RWPE2 (cell line): ENCODE measurements around the gene FAM90A26.
"Not testable (repeated sequence)": the region's sequence is repeated elsewhere in the genome, so short reads cannot be mapped to it uniquely, and the experiment has no call there.

ENCODE experiments used
- ATAC-seq: fragments of 200-7000 bp; cut with Tn5 transposase; 3 replicates; pipeline ENCODE4 v1.9.1; 2021; ENCODE audit warnings: low read depth
- DNase-seq: peaks from one replicate; pipeline ENCODE4 v3.0.0-alpha.2; 2020; ENCODE audit warnings: low spot score
- H3K27ac ChIP-seq: fragments of 450-650 bp; 2 replicates; pipeline ENCODE4 v1.5.1; 2017; ENCODE audit warnings: mild to moderate bottlenecking; ENCODE audit not compliant: poor library complexity, severe bottlenecking
- H3K27me3 ChIP-seq: fragments of 250-450 bp; sonication (Bioruptor Pico); 2 replicates; pipeline ENCODE4 v1.5.1; 2021; ENCODE audit warnings: mild to moderate bottlenecking, moderate library complexity; ENCODE audit not compliant: insufficient read depth, poor library complexity, severe bottlenecking
- H3K36me3 ChIP-seq: fragments of 250-450 bp; sonication (Bioruptor Pico); 2 replicates; pipeline ENCODE4 v1.5.1; 2020; ENCODE audit warnings: low read depth, mild to moderate bottlenecking, moderate library complexity
- H3K4me1 ChIP-seq: fragments of 250-450 bp; sonication (Bioruptor Pico); 2 replicates; pipeline ENCODE4 v1.5.1; 2021; ENCODE audit warnings: mild to moderate bottlenecking, moderate library complexity; ENCODE audit not compliant: insufficient read depth, poor library complexity, severe bottlenecking
- H3K4me3 ChIP-seq: fragments of 250-450 bp; sonication (Bioruptor Pico); 2 replicates; pipeline ENCODE4 v1.5.1; 2021; ENCODE audit warnings: mild to moderate bottlenecking, moderate library complexity; ENCODE audit not compliant: severe bottlenecking
- H3K9me3 ChIP-seq: fragments of 250-450 bp; sonication (Bioruptor Pico); 2 replicates; pipeline ENCODE4 v1.5.1; 2021; ENCODE audit warnings: mild to moderate bottlenecking, moderate library complexity; ENCODE audit not compliant: severe bottlenecking
- TF ChIP-seq, protein P1 (sequence below): fragments of 450-650 bp; IDR thresholded peaks from one replicate; pipeline ENCODE4 v1.5.1; 2017; ENCODE audit warnings: mild to moderate bottlenecking, moderate library complexity; ENCODE audit not compliant: poor library complexity, severe bottlenecking

FAM90A26 gene

GRCh38 chr4:9165990-9166389 lies 4.2 kb upstream of the FAM90A26 start:
- DNase-seq = not testable (repeated sequence)

GRCh38 chr4:9210357-9210756 lies 40.1 kb downstream of the FAM90A26 start, which contains the start of gene USP17L10:
Gene USP17L10, plus strand, starts transcription at chr4:9210657. Its CDS starts 0 bp downstream, at chr4:9210657.
- not testable (repeated sequence) for H3K27me3 ChIP-seq

More at GRCh38 chr4:9165990-9166389, 4.2 kb upstream of the FAM90A26 start:
- TF ChIP-seq, protein P1, sequence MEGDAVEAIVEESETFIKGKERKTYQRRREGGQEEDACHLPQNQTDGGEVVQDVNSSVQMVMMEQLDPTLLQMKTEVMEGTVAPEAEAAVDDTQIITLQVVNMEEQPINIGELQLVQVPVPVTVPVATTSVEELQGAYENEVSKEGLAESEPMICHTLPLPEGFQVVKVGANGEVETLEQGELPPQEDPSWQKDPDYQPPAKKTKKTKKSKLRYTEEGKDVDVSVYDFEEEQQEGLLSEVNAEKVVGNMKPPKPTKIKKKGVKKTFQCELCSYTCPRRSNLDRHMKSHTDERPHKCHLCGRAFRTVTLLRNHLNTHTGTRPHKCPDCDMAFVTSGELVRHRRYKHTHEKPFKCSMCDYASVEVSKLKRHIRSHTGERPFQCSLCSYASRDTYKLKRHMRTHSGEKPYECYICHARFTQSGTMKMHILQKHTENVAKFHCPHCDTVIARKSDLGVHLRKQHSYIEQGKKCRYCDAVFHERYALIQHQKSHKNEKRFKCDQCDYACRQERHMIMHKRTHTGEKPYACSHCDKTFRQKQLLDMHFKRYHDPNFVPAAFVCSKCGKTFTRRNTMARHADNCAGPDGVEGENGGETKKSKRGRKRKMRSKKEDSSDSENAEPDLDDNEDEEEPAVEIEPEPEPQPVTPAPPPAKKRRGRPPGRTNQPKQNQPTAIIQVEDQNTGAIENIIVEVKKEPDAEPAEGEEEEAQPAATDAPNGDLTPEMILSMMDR = peak; percentile 44
- H3K9me3 ChIP-seq, H3K27ac ChIP-seq, H3K4me3 ChIP-seq, ATAC-seq, H3K36me3 ChIP-seq, H3K4me1 ChIP-seq, H3K27me3 ChIP-seq: not testable (repeated sequence)

DNA sequence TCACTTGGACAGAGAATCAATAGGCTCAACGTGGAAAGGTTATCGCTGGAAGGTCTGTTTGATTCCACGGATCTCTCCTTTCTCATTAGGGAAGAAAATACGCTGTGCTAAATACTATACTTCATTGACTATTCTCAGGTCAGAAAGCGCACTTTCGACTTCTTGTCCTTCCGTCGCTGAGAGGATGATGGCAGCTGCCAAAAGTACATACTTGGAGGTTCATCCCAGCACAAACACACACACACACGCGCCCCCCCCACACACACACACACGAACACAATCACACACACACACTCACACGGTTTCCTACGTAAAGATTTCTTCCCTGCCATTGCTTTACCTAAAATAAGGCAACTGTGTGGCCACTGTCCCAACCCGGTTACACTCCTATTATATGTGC lies 44.5 kb downstream of the FAM90A26 start:
- not testable (repeated sequence) for H3K27me3 ChIP-seq, H3K36me3 ChIP-seq, H3K27ac ChIP-seq, H3K9me3 ChIP-seq, H3K4me3 ChIP-seq, ATAC-seq, H3K4me1 ChIP-seq
- DNase-seq = peak; percentile 56

More at GRCh38 chr4:9210357-9210756, 40.1 kb downstream of the FAM90A26 start, which contains the start of gene USP17L10:
- not testable (repeated sequence) for H3K4me1 ChIP-seq, H3K27ac ChIP-seq, DNase-seq, H3K36me3 ChIP-seq, H3K4me3 ChIP-seq, H3K9me3 ChIP-seq, ATAC-seq

- not testable (repeated sequence) for H3K36me3 ChIP-seq, H3K9me3 ChIP-seq, H3K4me1 ChIP-seq, DNase-seq, H3K27me3 ChIP-seq, H3K4me3 ChIP-seq, H3K27ac ChIP-seq, ATAC-seq
These were observed 44.9 kb downstream of the FAM90A26 start, which contains the start of gene USP17L11 for GRCh38 chr4:9215105-9215504. Gene USP17L11, plus strand, starts transcription at chr4:9215405. Its CDS starts 0 bp downstream, at chr4:9215405.

GRCh38 chr4:9219852-9220251 lies 49.6 kb downstream of the FAM90A26 start, which contains the start of gene USP17L12:
Gene USP17L12, plus strand, starts transcription at chr4:9220152. Its CDS starts 0 bp downstream, at chr4:9220152.
- not testable (repeated sequence) for H3K4me3 ChIP-seq, ATAC-seq, H3K27me3 ChIP-seq, DNase-seq, H3K9me3 ChIP-seq, H3K27ac ChIP-seq, H3K4me1 ChIP-seq, H3K36me3 ChIP-seq

GRCh38 chr4:9224596-9224995 lies 54.4 kb downstream of the FAM90A26 start, which contains the start of gene USP17L13:
Gene USP17L13, plus strand, starts transcription at chr4:9224896. Its CDS starts 0 bp downstream, at chr4:9224896.
- ATAC-seq = not testable (repeated sequence)

More at GRCh38 chr4:9224596-9224995, 54.4 kb downstream of the FAM90A26 start, which contains the start of gene USP17L13:
- not testable (repeated sequence) for DNase-seq, H3K9me3 ChIP-seq, H3K27me3 ChIP-seq, H3K36me3 ChIP-seq, H3K27ac ChIP-seq, H3K4me3 ChIP-seq, H3K4me1 ChIP-seq
